ENCODE measurements around the gene NARS2.

DNA sequence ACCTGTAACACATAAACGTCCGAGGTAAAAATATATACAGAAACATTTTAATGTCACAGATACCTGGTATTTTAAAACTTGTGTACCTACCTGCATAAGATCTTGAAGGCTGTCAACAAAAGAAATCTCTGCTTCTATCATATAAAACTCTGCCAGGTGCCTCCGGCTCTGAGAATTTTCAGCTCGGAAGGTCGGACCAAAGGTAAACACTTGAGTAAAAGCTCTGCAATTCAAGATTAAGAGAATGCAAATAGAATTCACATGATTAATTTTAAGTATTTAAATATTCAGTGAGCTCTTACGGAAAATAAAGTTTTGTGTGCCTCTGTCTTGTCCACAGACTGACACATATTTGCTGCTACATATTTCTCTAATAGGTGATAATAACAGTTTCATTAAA, 81.7 kb downstream of the NARS2 start:
- TF ChIP-seq POLR2A (IDR thresholded peaks at IDR 0.05; ENCODE audit: low read length) = no peak
- TF ChIP-seq GATA1 (IDR thresholded peaks at IDR 0.05; ENCODE audit: low read depth, low read length) = no peak
